Immature natural killer cell (primary cell): ENCODE data around the gene CRTAC1. TPM values are rescaled to one million over a fixed set of nuclear protein-coding genes. Genes with fewer than 3 reads are reported as not detected.

Experiments used
- DNase-seq, 3 donors: peaks; one replicate each; pipeline ENCODE4 v3.0.0; 2022; ENCODE audit warnings: mixed read lengths in 1 of 3
- H3K27ac Mint-ChIP-seq, 6 donors: one replicate each; pipeline ENCODE4 v1.8.0; 2020; ENCODE audit warnings: mixed read lengths in 6 of 6, mild to moderate bottlenecking in 5 of 6, inconsistent platforms in 4 of 6, moderate library complexity in 3 of 6
- H3K27me3 Mint-ChIP-seq, 3 donors: one replicate each; pipeline ENCODE4 v1.8.0; 2020 to 2021; ENCODE audit warnings: low read depth in 3 of 3, mild to moderate bottlenecking in 3 of 3, mixed read lengths in 3 of 3, moderate library complexity in 3 of 3, inconsistent platforms in 1 of 3
- H3K36me3 Mint-ChIP-seq, 3 donors: one replicate each; pipeline ENCODE4 v1.8.0; 2020; ENCODE audit warnings: mixed read lengths in 3 of 3, inconsistent platforms in 2 of 3, mild to moderate bottlenecking in 2 of 3
- H3K4me1 Mint-ChIP-seq, 2 donors: one replicate each; pipeline ENCODE4 v1.8.0; 2020; ENCODE audit warnings: inconsistent platforms in 2 of 2, mild to moderate bottlenecking in 2 of 2, mixed read lengths in 2 of 2, moderate library complexity in 1 of 2
- H3K4me3 Mint-ChIP-seq, 5 donors: one replicate each; pipeline ENCODE4 v1.8.0; 2020; ENCODE audit warnings: mild to moderate bottlenecking in 5 of 5, mixed read lengths in 5 of 5, inconsistent platforms in 3 of 5, moderate library complexity in 3 of 5
- H3K9me3 Mint-ChIP-seq, 6 donors: one replicate each; pipeline ENCODE4 v1.8.0; 2020; ENCODE audit warnings: mild to moderate bottlenecking in 6 of 6, mixed read lengths in 6 of 6, inconsistent platforms in 4 of 6, moderate library complexity in 3 of 6
- polyA plus RNA-seq, 3 donors: library from polyadenylated mRNA; unstranded; fragments of 300-500 nt; fragmentation: Illumina TruSeq; gene quantifications; one replicate each; pipeline ENCODE4 v1.2.3, GENCODE V29; 2021

Gene CRTAC1, protein sequence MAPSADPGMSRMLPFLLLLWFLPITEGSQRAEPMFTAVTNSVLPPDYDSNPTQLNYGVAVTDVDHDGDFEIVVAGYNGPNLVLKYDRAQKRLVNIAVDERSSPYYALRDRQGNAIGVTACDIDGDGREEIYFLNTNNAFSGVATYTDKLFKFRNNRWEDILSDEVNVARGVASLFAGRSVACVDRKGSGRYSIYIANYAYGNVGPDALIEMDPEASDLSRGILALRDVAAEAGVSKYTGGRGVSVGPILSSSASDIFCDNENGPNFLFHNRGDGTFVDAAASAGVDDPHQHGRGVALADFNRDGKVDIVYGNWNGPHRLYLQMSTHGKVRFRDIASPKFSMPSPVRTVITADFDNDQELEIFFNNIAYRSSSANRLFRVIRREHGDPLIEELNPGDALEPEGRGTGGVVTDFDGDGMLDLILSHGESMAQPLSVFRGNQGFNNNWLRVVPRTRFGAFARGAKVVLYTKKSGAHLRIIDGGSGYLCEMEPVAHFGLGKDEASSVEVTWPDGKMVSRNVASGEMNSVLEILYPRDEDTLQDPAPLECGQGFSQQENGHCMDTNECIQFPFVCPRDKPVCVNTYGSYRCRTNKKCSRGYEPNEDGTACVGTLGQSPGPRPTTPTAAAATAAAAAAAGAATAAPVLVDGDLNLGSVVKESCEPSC
- not detected for polyA plus RNA-seq

GRCh38 chr10:98030093-98030821 lies at the start of gene CRTAC1:
Gene CRTAC1, minus strand, starts transcription at chr10:98030621. Its CDS starts 149 bp downstream, at chr10:98030472.
- Mint-ChIP-seq H3K36me3 (no peaks in the 10 kb centered on the region), H3K27ac (no peak within 1 kb of the TSS), H3K4me3 (no peak within 1 kb of the TSS), H3K9me3 (no peaks in the 10 kb centered on the region), H3K27me3 (peaks cover 27 to 35% (median 28%) of the 10 kb centered on the region in 3 donors), H3K4me1 (peaks cover 0 to 1% of the 10 kb centered on the region in 2 donors)
- DNase-seq: no peak

- Mint-ChIP-seq H3K36me3 (no peaks in the 10 kb centered on the region), H3K4me3 (no peak overlapping the region), H3K9me3 (peaks cover 0 to 2% (median 0%) of the 10 kb centered on the region in 6 donors), H3K4me1 (no peaks in the 10 kb centered on the region), H3K27me3 (peaks cover 3 to 6% (median 4%) of the 10 kb centered on the region in 3 donors), H3K27ac (no peak overlapping the region)
- no peak for DNase-seq
Observed at GRCh38 chr10:98078774-98079173, 48.4 kb upstream of the CRTAC1 start.

DNA sequence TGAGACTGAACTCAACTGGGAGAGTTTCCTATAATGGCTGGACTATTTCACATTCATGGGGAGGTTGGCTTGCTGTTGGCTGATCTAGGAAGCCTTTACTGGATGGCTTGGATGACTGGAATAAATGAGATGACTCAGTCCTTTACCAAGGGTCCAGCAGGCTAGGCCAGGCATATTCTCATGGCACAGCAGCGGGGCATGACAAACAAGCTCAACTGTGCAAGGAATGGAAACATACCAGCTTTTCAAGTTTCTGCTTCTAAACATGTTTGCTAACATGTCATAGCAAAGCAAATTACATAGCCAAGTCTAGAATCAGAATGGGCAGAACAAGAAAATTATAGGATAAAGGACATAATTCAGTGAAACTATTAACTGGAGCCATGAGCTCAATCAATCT lies 46.8 kb upstream of the CRTAC1 start:
- Mint-ChIP-seq H3K27me3 (peaks cover 3 to 4% (median 4%) of the 10 kb centered on the region in 3 donors), H3K27ac (no peak overlapping the region), H3K4me1 (no peaks in the 10 kb centered on the region), H3K4me3 (no peak overlapping the region), H3K36me3 (no peaks in the 10 kb centered on the region), H3K9me3 (peaks cover 0 to 8% (median 0%) of the 10 kb centered on the region in 6 donors)
- DNase-seq: no peak

DNA sequence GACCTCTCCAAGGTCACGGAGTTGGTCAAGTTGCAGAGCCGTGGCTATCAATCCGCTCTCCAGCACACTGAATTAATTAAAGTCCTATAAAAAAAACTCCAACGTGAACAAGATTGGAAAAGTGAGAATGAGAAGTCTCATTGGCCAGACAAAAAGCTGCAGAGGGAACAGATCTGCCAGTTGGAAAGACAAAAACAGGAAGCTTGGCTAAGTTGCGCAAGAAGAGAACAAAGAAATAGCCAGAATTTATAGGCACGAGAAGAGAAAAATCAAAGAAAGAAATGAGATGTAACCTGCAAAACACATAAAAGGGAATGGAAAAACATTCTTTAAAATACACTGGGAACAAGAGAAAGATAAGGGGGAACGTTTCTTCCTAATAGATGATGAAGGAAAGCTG lies 45.7 kb upstream of the CRTAC1 start:
- Mint-ChIP-seq H3K27ac (no peak overlapping the region), H3K36me3 (no peaks in the 10 kb centered on the region), H3K4me1 (no peaks in the 10 kb centered on the region), H3K4me3 (no peak overlapping the region), H3K9me3 (peaks cover 0 to 8% (median 0%) of the 10 kb centered on the region in 6 donors), H3K27me3 (peaks cover 3 to 4% (median 4%) of the 10 kb centered on the region in 3 donors)
- no peak for DNase-seq

GRCh38 chr10:98074315-98074911 lies 44.0 kb upstream of the CRTAC1 start:
- Mint-ChIP-seq H3K9me3 (peaks cover 0 to 8% (median 0%) of the 10 kb centered on the region in 6 donors), H3K36me3 (no peaks in the 10 kb centered on the region), H3K27ac (no peak overlapping the region), H3K27me3 (peaks cover 2 to 6% (median 3%) of the 10 kb centered on the region in 3 donors), H3K4me3 (no peak overlapping the region), H3K4me1 (no peaks in the 10 kb centered on the region)
- DNase-seq: no peak

- no peak for DNase-seq
- H3K27me3 Mint-ChIP-seq: peaks cover 6 to 14% (median 8%) of the 10 kb centered on the region in 3 donors
- H3K9me3 Mint-ChIP-seq: no peaks in the 10 kb centered on the region
- no peak overlapping the region for H3K4me3 Mint-ChIP-seq
- H3K36me3 Mint-ChIP-seq: no peaks in the 10 kb centered on the region
- H3K4me1 Mint-ChIP-seq: no peaks in the 10 kb centered on the region
- no peak overlapping the region for H3K27ac Mint-ChIP-seq
Observed at GRCh38 chr10:98067165-98067564, 36.7 kb upstream of the CRTAC1 start.

- H3K36me3 Mint-ChIP-seq: no peaks in the 10 kb centered on the region
- H3K27me3 Mint-ChIP-seq: peaks cover 5 to 19% (median 13%) of the 10 kb centered on the region in 3 donors
- no peaks in the 10 kb centered on the region for H3K4me1 Mint-ChIP-seq
- H3K27ac Mint-ChIP-seq: no peak overlapping the region
- H3K4me3 Mint-ChIP-seq: no peak overlapping the region
- no peak for DNase-seq
- peaks cover 0 to 4% (median 0%) of the 10 kb centered on the region in 6 donors for H3K9me3 Mint-ChIP-seq
Observed at GRCh38 chr10:98063740-98064027, 33.3 kb upstream of the CRTAC1 start.

- H3K9me3 Mint-ChIP-seq: peaks cover 0 to 4% (median 0%) of the 10 kb centered on the region in 6 donors
- H3K4me3 Mint-ChIP-seq: no peak overlapping the region
- peaks cover 3 to 16% (median 14%) of the 10 kb centered on the region in 3 donors for H3K27me3 Mint-ChIP-seq
Observed at GRCh38 chr10:98062424-98062823, 32.0 kb upstream of the CRTAC1 start.

DNA sequence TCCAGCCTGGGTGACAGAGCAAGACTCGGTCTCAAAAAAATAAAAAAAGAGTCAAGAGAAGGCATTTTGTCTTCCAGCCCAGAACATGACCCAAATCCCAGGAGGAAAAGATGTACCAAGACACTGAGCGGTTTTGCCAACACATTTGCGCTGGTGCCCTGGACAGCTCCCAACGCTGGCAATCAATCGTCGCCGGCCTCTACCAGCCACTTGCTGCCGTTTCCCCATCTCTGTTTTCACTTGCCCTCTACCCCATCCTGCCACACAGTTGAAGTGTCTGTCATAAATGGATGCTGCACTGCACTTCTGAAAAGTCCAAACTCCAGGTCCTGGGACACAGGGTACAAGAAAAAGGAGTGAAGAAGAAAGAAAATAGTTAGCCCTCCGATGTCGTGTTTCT lies 29.7 kb upstream of the CRTAC1 start:
- H3K4me3 Mint-ChIP-seq: no peak overlapping the region
- no peaks in the 10 kb centered on the region for H3K4me1 Mint-ChIP-seq
- peaks cover 0 to 16% (median 16%) of the 10 kb centered on the region in 3 donors for H3K27me3 Mint-ChIP-seq
- peaks cover 0 to 4% (median 0%) of the 10 kb centered on the region in 6 donors for H3K9me3 Mint-ChIP-seq
- DNase-seq: no peak
- H3K36me3 Mint-ChIP-seq: no peaks in the 10 kb centered on the region
- no peak overlapping the region for H3K27ac Mint-ChIP-seq

More at GRCh38 chr10:98062424-98062823, 32.0 kb upstream of the CRTAC1 start:
- Mint-ChIP-seq H3K27ac (no peak overlapping the region), H3K36me3 (no peaks in the 10 kb centered on the region), H3K4me1 (no peaks in the 10 kb centered on the region)
- DNase-seq: no peak

DNA sequence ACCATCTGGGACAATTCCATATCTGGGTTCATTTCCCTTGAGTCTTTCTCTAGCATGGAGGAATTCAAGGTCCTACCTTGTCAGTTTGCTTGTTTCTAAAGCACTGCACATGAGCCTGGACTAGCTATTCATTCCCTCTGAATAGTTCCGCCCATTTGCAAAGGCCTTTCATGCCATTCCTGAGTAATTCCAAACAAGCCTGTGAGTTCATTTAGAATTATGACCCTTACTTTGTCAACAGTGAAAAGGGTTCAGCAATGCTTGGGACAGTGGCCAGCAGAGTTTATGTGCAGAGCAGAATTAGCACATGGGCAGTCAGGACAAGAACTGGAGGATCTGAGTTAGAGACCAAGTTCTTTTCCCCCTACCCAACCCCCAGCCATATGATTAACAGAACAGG lies 27.9 kb upstream of the CRTAC1 start:
- Mint-ChIP-seq H3K4me1 (no peaks in the 10 kb centered on the region), H3K36me3 (no peaks in the 10 kb centered on the region), H3K27me3 (peaks cover 4 to 15% (median 12%) of the 10 kb centered on the region in 3 donors), H3K9me3 (peaks cover 0 to 4% (median 0%) of the 10 kb centered on the region in 6 donors), H3K27ac (no peak overlapping the region), H3K4me3 (no peak overlapping the region)
- no peak for DNase-seq

GRCh38 chr10:98055841-98056516 lies 25.6 kb upstream of the CRTAC1 start:
- Mint-ChIP-seq H3K27me3 (peaks cover 4 to 16% (median 13%) of the 10 kb centered on the region in 3 donors), H3K27ac (no peak overlapping the region), H3K9me3 (peaks cover 0 to 4% (median 0%) of the 10 kb centered on the region in 6 donors), H3K4me3 (no peak overlapping the region), H3K4me1 (no peaks in the 10 kb centered on the region), H3K36me3 (no peaks in the 10 kb centered on the region)
- no peak for DNase-seq

DNA sequence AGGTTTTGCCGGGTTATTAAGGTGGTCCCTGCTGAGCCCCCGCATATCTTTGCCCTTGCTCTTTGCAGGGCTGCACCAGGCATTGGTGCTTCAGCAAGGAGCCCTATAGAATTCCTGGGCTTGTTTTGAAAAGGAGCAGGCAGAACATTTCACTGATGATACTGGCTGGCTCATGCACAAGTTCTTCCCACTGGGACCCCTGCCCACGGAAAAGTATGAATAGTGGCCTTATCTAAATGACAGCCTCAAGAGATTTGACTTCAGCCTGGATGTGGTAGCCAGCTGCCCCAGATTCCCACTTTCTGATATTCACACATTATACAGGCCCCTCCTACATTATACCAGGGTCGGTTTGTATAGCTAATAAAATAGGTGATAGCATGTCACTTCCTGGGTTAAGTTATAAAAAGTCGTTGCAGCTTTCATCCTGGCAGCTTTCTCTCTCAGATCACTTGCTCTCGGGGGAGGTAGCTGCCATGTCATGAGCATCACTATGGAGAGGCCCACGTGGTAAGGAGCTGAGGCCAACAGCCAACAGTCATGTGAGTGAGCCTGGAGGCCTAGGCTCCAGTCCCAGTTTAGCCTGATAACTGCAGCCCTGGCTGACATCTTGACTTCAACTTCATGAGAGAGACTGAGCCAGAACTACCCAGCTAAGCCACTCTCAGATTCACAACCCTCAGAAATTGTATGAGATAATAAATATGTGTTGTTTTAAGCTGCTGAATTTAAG lies 16.8 kb upstream of the CRTAC1 start:
- Mint-ChIP-seq H3K36me3 (no peaks in the 10 kb centered on the region), H3K4me1 (peaks cover 4 to 7% of the 10 kb centered on the region in 2 donors), H3K27me3 (peaks cover 4 to 26% (median 13%) of the 10 kb centered on the region in 3 donors), H3K4me3 (no peak overlapping the region), H3K27ac (no peak overlapping the region), H3K9me3 (no peaks in the 10 kb centered on the region)
- DNase-seq: no peak
